ENCODE data around the gene GRK4.

DNA sequence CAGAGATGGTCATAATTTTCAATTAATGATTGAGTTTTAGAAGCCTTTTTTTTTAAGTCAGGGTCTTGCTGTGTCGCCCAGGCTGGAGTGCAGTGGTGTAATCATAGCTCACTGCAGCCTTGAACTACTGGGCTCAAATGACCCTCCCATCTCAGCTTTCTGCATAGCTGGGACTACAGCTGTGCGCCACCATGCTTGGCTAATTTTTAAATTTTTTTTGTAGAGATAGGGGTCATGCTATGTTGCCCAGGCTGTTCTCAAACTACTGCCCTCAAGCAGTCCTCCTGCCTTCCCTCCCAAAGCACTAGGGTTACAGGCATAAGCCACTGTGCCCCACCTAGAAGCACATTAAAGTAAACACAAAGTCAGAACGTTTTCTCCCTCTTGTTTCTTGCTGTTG is 59.3 kb downstream of the GRK4 start:
- no peak for TF ChIP-seq POLR2A (IDR thresholded peaks at IDR 0.05)
- TF ChIP-seq, protein P1, sequence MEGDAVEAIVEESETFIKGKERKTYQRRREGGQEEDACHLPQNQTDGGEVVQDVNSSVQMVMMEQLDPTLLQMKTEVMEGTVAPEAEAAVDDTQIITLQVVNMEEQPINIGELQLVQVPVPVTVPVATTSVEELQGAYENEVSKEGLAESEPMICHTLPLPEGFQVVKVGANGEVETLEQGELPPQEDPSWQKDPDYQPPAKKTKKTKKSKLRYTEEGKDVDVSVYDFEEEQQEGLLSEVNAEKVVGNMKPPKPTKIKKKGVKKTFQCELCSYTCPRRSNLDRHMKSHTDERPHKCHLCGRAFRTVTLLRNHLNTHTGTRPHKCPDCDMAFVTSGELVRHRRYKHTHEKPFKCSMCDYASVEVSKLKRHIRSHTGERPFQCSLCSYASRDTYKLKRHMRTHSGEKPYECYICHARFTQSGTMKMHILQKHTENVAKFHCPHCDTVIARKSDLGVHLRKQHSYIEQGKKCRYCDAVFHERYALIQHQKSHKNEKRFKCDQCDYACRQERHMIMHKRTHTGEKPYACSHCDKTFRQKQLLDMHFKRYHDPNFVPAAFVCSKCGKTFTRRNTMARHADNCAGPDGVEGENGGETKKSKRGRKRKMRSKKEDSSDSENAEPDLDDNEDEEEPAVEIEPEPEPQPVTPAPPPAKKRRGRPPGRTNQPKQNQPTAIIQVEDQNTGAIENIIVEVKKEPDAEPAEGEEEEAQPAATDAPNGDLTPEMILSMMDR (IDR thresholded peaks at IDR 0.05), result no peak
